ENCODE data around the gene SERPINA4.

- no peak for TF ChIP-seq HMG20A (CRISPR knock-in tag; conservative IDR thresholded peaks at IDR 0.05)
- TF ChIP-seq CCAR2 (IDR thresholded peaks at IDR 0.05; ENCODE audit: low read depth, low read length), result no peak
- no peak for TF ChIP-seq FOXP1 (CRISPR knock-in tag; IDR thresholded peaks at IDR 0.05)
- no peak for TF ChIP-seq EHMT2 (IDR thresholded peaks at IDR 0.05)
- TF ChIP-seq POLR2A (conservative IDR thresholded peaks at IDR 0.05), result no peak
- no peak for TF ChIP-seq EZH2 (IDR thresholded peaks at IDR 0.05; ENCODE audit: borderline replicate concordance, low read depth, low read length)
- TF ChIP-seq JUN (IDR thresholded peaks at IDR 0.05; ENCODE audit: borderline replicate concordance, low read depth, low read length), result no peak
- no peak for TF ChIP-seq JUN (CRISPR knock-in tag; IDR thresholded peaks at IDR 0.05; ENCODE audit: borderline replicate concordance)
- no peak for TF ChIP-seq CTCF (IDR thresholded peaks at IDR 0.05 in 2 of 3, conservative IDR thresholded peaks at IDR 0.05 in 1 of 3; ENCODE audit: insufficient read depth in 2 of 3, low read depth in 1 of 3, low read length in 3 of 3)
These were observed 31.2 kb downstream of the SERPINA4 start for GRCh38 chr14:94592457-94592856.
